Activated CD8-positive, alpha-beta T cell treated with anti-CD3 and anti-CD28 coated beads, Interleukin-2, amount 10 ng/mL, durations not matched to agents 7 days and 5 days (primary cell): ENCODE measurements around the gene MPV17. TPM values are rescaled to one million over a fixed set of nuclear protein-coding genes. Genes with fewer than 3 reads are reported as not detected.
A peak's percentile ranks its signal among the peaks of the same experiment; 100 is the strongest.
"Not testable (repeated sequence)": the region's sequence is repeated elsewhere in the genome, so short reads cannot be mapped to it uniquely, and the experiment has no call there.

Experiments
- ATAC-seq: fragments of 150-1000 bp; cut with Tn5 transposase; one replicate; pipeline ENCODE4 v1.10.0; 2021; ENCODE audit warnings: moderate library complexity
- CTCF ChIA-PET: fragments of 350-600 bp; sonication (Branson Sonifier 250); formaldehyde crosslinking; loops from one replicate; lab custom pipeline; 2021; ENCODE audit warnings: antibody characterized with exemption; lab: Charles Lee
- POLR2A ChIA-PET: fragments of 350-600 bp; sonication (Branson Sonifier 250); formaldehyde crosslinking; loops from one replicate; lab custom pipeline; 2021; ENCODE audit warnings: antibody characterized with exemption; lab: Charles Lee
- DNase-seq: peaks from one replicate; pipeline ENCODE4 v3.0.0-alpha.2; 2020
- H3K27ac Mint-ChIP-seq: one replicate; pipeline ENCODE4 v1.8.0; 2021; ENCODE audit warnings: mild to moderate bottlenecking, mixed read lengths
- H3K27me3 Mint-ChIP-seq: one replicate; pipeline ENCODE4 v1.8.0; 2021; ENCODE audit warnings: low read depth, mixed read lengths
- H3K36me3 Mint-ChIP-seq: one replicate; pipeline ENCODE4 v1.8.0; 2021; ENCODE audit warnings: low read depth, mixed read lengths
- H3K4me1 Mint-ChIP-seq: one replicate; pipeline ENCODE4 v1.8.0; 2021; ENCODE audit warnings: low read depth, mixed read lengths
- H3K4me3 Mint-ChIP-seq: one replicate; pipeline ENCODE4 v1.8.0; 2021; ENCODE audit warnings: mild to moderate bottlenecking, mixed read lengths
- H3K9me3 Mint-ChIP-seq: one replicate; pipeline ENCODE4 v1.8.0; 2022; ENCODE audit warnings: mixed read lengths; ENCODE audit not compliant: insufficient read depth
- total RNA-seq, 2 experiments: library from RNA; stranded (reverse); gene quantifications; one replicate each; pipeline ENCODE4 v1.2.3, GENCODE V29; 2021

MPV17 gene
- total RNA-seq, 2 experiments from 2014 or later = 78.0 to 80.5 TPM

GRCh38 chr2:27322301-27322765 is 564 bp downstream of the MPV17 start:
- POLR2A ChIA-PET = interaction anchor here (0.7 to 2.4 kb wide), 15 partner anchors 11 to 251 kb away, joined by 3 to 15 read pairs (median 4); partner anchors contain the start of genes EIF2B4, GTF3C2, NRBP1 and OST4
- Mint-ChIP-seq H3K27me3 (no peaks in the 10 kb centered on the region), H3K4me1 (peaks cover 22% of the 10 kb centered on the region), H3K36me3 (peaks cover 27% of the 10 kb centered on the region), H3K9me3 (no peaks in the 10 kb centered on the region), H3K4me3 (peak overlapping the region; percentile 98), H3K27ac (peak overlapping the region; percentile 98)
- ATAC-seq = peak; percentile 47
- DNase-seq = peak; percentile 36
- CTCF ChIA-PET = interaction anchor here (0.8 to 4.2 kb wide), 8 partner anchors 11 to 361 kb away, joined by 3 to 36 read pairs (median 4); partner anchors contain the start of genes EIF2B4, PREB and SNX17

- no peak overlapping the region for H3K4me3 Mint-ChIP-seq
- CTCF ChIA-PET = interaction anchor here (1.2 to 4.2 kb wide), 5 partner anchors 10 to 110 kb away, joined by 3 to 36 read pairs (median 3); partner anchors contain the start of genes EIF2B4 and SNX17
Measured at GRCh38 chr2:27320958-27321543, 1.8 kb downstream of the MPV17 start.

GRCh38 chr2:27319839-27320238 is 3.1 kb downstream of the MPV17 start:
- H3K4me3 Mint-ChIP-seq, POLR2A ChIA-PET, H3K27ac Mint-ChIP-seq, H3K36me3 Mint-ChIP-seq, H3K9me3 Mint-ChIP-seq, ATAC-seq, H3K27me3 Mint-ChIP-seq, CTCF ChIA-PET, DNase-seq: not testable (repeated sequence)
- peaks cover 22% of the 10 kb centered on the region for H3K4me1 Mint-ChIP-seq

More at GRCh38 chr2:27320958-27321543, 1.8 kb downstream of the MPV17 start:
- Mint-ChIP-seq H3K27me3 (no peaks in the 10 kb centered on the region), H3K4me1 (peaks cover 22% of the 10 kb centered on the region), H3K27ac (no peak overlapping the region), H3K36me3 (peaks cover 16% of the 10 kb centered on the region), H3K9me3 (no peaks in the 10 kb centered on the region)
- ATAC-seq = no peak
- POLR2A ChIA-PET = no interaction called here
- no peak for DNase-seq

GRCh38 chr2:27316655-27317412 is 6.1 kb downstream of the MPV17 start:
- H3K27ac Mint-ChIP-seq = no peak overlapping the region
- POLR2A ChIA-PET = no interaction called here
- ATAC-seq = no peak
- peaks cover 2% of the 10 kb centered on the region for H3K36me3 Mint-ChIP-seq
- DNase-seq = no peak
- H3K27me3 Mint-ChIP-seq = no peaks in the 10 kb centered on the region
- no peak overlapping the region for H3K4me3 Mint-ChIP-seq
- H3K4me1 Mint-ChIP-seq = peaks cover 6% of the 10 kb centered on the region
- no peaks in the 10 kb centered on the region for H3K9me3 Mint-ChIP-seq
- CTCF ChIA-PET = interaction anchor here (1.0 to 1.5 kb wide), 2 partner anchors 13 to 53 kb away, joined by 3 read pairs; no protein-coding TSS in a partner anchor

- CTCF ChIA-PET = interaction anchor here (1.4 kb wide), 1 partner anchor 12 kb away, joined by 6 read pairs; no protein-coding TSS in a partner anchor
- peaks cover 5% of the 10 kb centered on the region for H3K36me3 Mint-ChIP-seq
Measured at GRCh38 chr2:27315122-27315521, 7.8 kb downstream of the MPV17 start.

GRCh38 chr2:27314709-27315108 is 8.2 kb downstream of the MPV17 start:
- Mint-ChIP-seq H3K27me3 (no peaks in the 10 kb centered on the region), H3K4me3 (no peak overlapping the region), H3K9me3 (no peaks in the 10 kb centered on the region), H3K27ac (no peak overlapping the region), H3K4me1 (no peaks in the 10 kb centered on the region), H3K36me3 (peaks cover 6% of the 10 kb centered on the region)
- ChIA-PET CTCF (interaction anchor here (1.4 kb wide), 1 partner anchor 12 kb away, joined by 6 read pairs; no protein-coding TSS in a partner anchor), POLR2A (no interaction called here)
- DNase-seq (no peak), ATAC-seq (no peak)

More at GRCh38 chr2:27315122-27315521, 7.8 kb downstream of the MPV17 start:
- H3K4me3 Mint-ChIP-seq = no peak overlapping the region
- POLR2A ChIA-PET = no interaction called here
- DNase-seq (no peak), ATAC-seq (no peak)
- H3K27ac Mint-ChIP-seq = no peak overlapping the region
- H3K27me3 Mint-ChIP-seq = no peaks in the 10 kb centered on the region
- no peaks in the 10 kb centered on the region for H3K4me1 Mint-ChIP-seq
- no peaks in the 10 kb centered on the region for H3K9me3 Mint-ChIP-seq

GRCh38 chr2:27313882-27314645 is 8.8 kb downstream of the MPV17 start:
- ChIA-PET POLR2A (no interaction called here), CTCF (interaction anchor here (0.9 to 1.4 kb wide), 2 partner anchors 11 kb away, joined by 3 to 6 read pairs; no protein-coding TSS in a partner anchor)
- ATAC-seq (no peak), DNase-seq (no peak)
- Mint-ChIP-seq H3K9me3 (no peaks in the 10 kb centered on the region), H3K4me3 (no peak overlapping the region), H3K27me3 (no peaks in the 10 kb centered on the region), H3K4me1 (no peaks in the 10 kb centered on the region), H3K36me3 (peaks cover 9% of the 10 kb centered on the region), H3K27ac (no peak overlapping the region)

- H3K36me3 Mint-ChIP-seq = peaks cover 9% of the 10 kb centered on the region
- H3K9me3 Mint-ChIP-seq = no peaks in the 10 kb centered on the region
- ChIA-PET CTCF (interaction anchor here (0.9 to 2.8 kb wide), 3 partner anchors 9 to 32 kb away, joined by 3 to 13 read pairs (median 3); no protein-coding TSS in a partner anchor), POLR2A (no interaction called here)
- H3K27me3 Mint-ChIP-seq = no peaks in the 10 kb centered on the region
- no peaks in the 10 kb centered on the region for H3K4me1 Mint-ChIP-seq
- ATAC-seq (no peak), DNase-seq (no peak)
- no peak overlapping the region for H3K27ac Mint-ChIP-seq
- H3K4me3 Mint-ChIP-seq = no peak overlapping the region
Measured at GRCh38 chr2:27312152-27312551, 10.7 kb downstream of the MPV17 start.

GRCh38 chr2:27309651-27310050 is 13.2 kb downstream of the MPV17 start:
- H3K9me3 Mint-ChIP-seq = no peaks in the 10 kb centered on the region
- H3K27me3 Mint-ChIP-seq = peaks cover 2% of the 10 kb centered on the region
- DNase-seq (no peak), ATAC-seq (no peak)
- no peak overlapping the region for H3K27ac Mint-ChIP-seq
- ChIA-PET CTCF (no interaction called here), POLR2A (interaction anchor here (2.1 kb wide), 1 partner anchor 13 kb away, joined by 6 read pairs; the partner anchor contains the start of gene MPV17)
- no peak overlapping the region for H3K4me3 Mint-ChIP-seq
- peaks cover 9% of the 10 kb centered on the region for H3K36me3 Mint-ChIP-seq
- H3K4me1 Mint-ChIP-seq = peaks cover 8% of the 10 kb centered on the region

- Mint-ChIP-seq H3K27ac (no peak within 1 kb of the TSS), H3K9me3 (no peaks in the 10 kb centered on the region), H3K4me3 (no peak within 1 kb of the TSS), H3K27me3 (peaks cover 4% of the 10 kb centered on the region), H3K4me1 (peaks cover 8% of the 10 kb centered on the region), H3K36me3 (peaks cover 9% of the 10 kb centered on the region)
- CTCF ChIA-PET = no interaction called here
- DNase-seq (no peak), ATAC-seq (no peak)
- POLR2A ChIA-PET = no interaction called here
Measured at GRCh38 chr2:27308359-27308881, 14.5 kb downstream of the MPV17 start, which contains the start of gene UCN. Gene UCN, minus strand, starts transcription at chr2:27308445. Its CDS starts 550 bp downstream, at chr2:27307895.
